Measurements from ENCODE around the gene UGCG.

UGCG gene

GRCh38 chr9:111924281-111924680 is 27.7 kb downstream of the UGCG start:
- no peak for TF ChIP-seq CTCF (IDR thresholded peaks at IDR 0.05; ENCODE audit: low read depth, low read length)
- in situ Hi-C loops (cut with HindIII; ENCODE audit: low sequenced_read_pairs): no loop called here
- no peak for DNase-seq (ENCODE audit: low read depth, low spot score)
- no peak overlapping the region for H3K4me3 ChIP-seq (ENCODE audit: low read depth, low read length)

GRCh38 chr9:111925017-111925770 is 28.6 kb downstream of the UGCG start:
- no peak for DNase-seq (ENCODE audit: low read depth, low spot score)
- no peak overlapping the region for H3K4me3 ChIP-seq (ENCODE audit: low read depth, low read length)
- no peak for TF ChIP-seq CTCF (IDR thresholded peaks at IDR 0.05; ENCODE audit: low read depth, low read length)
- in situ Hi-C loops (cut with HindIII; ENCODE audit: low sequenced_read_pairs): no loop called here

GRCh38 chr9:111925784-111926183 is 29.2 kb downstream of the UGCG start:
- no peak for TF ChIP-seq CTCF (IDR thresholded peaks at IDR 0.05; ENCODE audit: low read depth, low read length)
- no peak overlapping the region for H3K4me3 ChIP-seq (ENCODE audit: low read depth, low read length)
- no peak for DNase-seq (ENCODE audit: low read depth, low spot score)
- in situ Hi-C loops (cut with HindIII; ENCODE audit: low sequenced_read_pairs): no loop called here

GRCh38 chr9:111926421-111926875 is 29.8 kb downstream of the UGCG start:
- peak; percentile 85 for DNase-seq (ENCODE audit: low read depth, low spot score)
- in situ Hi-C loops (cut with HindIII; ENCODE audit: low sequenced_read_pairs): no loop called here
- TF ChIP-seq CTCF (IDR thresholded peaks at IDR 0.05; ENCODE audit: low read depth, low read length): no peak
- H3K4me3 ChIP-seq (ENCODE audit: low read depth, low read length): no peak overlapping the region

GRCh38 chr9:111928359-111928720 is 31.7 kb downstream of the UGCG start:
- no peak overlapping the region for H3K4me3 ChIP-seq (ENCODE audit: low read depth, low read length)
- no peak for TF ChIP-seq CTCF (IDR thresholded peaks at IDR 0.05; ENCODE audit: low read depth, low read length)
- peak; percentile 59 for DNase-seq (ENCODE audit: low read depth, low spot score)
- in situ Hi-C loops (cut with HindIII; ENCODE audit: low sequenced_read_pairs): no loop called here

GRCh38 chr9:111934747-111935146 is 38.1 kb downstream of the UGCG start:
- TF ChIP-seq CTCF (IDR thresholded peaks at IDR 0.05; ENCODE audit: low read depth, low read length): no peak
- no peak overlapping the region for H3K4me3 ChIP-seq (ENCODE audit: low read depth, low read length)
- DNase-seq (ENCODE audit: low read depth, low spot score): no peak
- in situ Hi-C loops (cut with HindIII; ENCODE audit: low sequenced_read_pairs): no loop called here

Measured in astrocyte of the spinal cord (primary cell).